Upper lobe of right lung (tissue), 1 donor: ENCODE measurements around the gene GRHL1. TPM values are rescaled to one million over a fixed set of nuclear protein-coding genes. Genes with fewer than 3 reads are reported as not detected.

Experiments used
- ATAC-seq: fragments of 200-7000 bp; cut with Tn5 transposase; one replicate; pipeline ENCODE4 v1.9.1; 2020; ENCODE audit warnings: mild to moderate bottlenecking, moderate library complexity
- DNase-seq: peaks from one replicate; pipeline ENCODE4 v3.0.0-alpha.2; 2020
- H3K27ac ChIP-seq: fragments of 200-600 bp; one replicate; pipeline ENCODE4 v1.8.0; 2022
- H3K27me3 ChIP-seq: fragments of 200-600 bp; one replicate; pipeline ENCODE4 v1.8.0; 2022; ENCODE audit warnings: mild to moderate bottlenecking
- H3K36me3 ChIP-seq: fragments of 200-600 bp; one replicate; pipeline ENCODE4 v1.8.0; 2022
- H3K4me1 ChIP-seq: fragments of 200-600 bp; one replicate; pipeline ENCODE4 v1.8.0; 2022
- H3K4me3 ChIP-seq: fragments of 200-600 bp; one replicate; pipeline ENCODE4 v1.8.0; 2022; ENCODE audit warnings: mild to moderate bottlenecking
- H3K9me3 ChIP-seq: fragments of 200-600 bp; one replicate; pipeline ENCODE4 v1.8.0; 2022
- CTCF ChIP-seq: fragments of 200-600 bp; IDR thresholded peaks from one replicate; pipeline ENCODE4 v1.8.0; 2022; ENCODE audit warnings: antibody characterized with exemption
- intact Hi-C: fragments of 100-400 bp; cut with DNase I; formaldehyde crosslinking; loops from one replicate; pipeline ENCODE4 v1.11.0; 2022
- total RNA-seq: library from RNA; stranded (reverse); fragmentation: NEBNext Ultra II Directional; extraction: Animal tissue kit (Norgen Biotek cat#: 25700); gene quantifications from one replicate; pipeline ENCODE4 v1.2.1, GENCODE V29; 2021
- donor health status: DM: no; HTN: yes; CAD: no; lungs with severe emphysema.

GRHL1 gene
- total RNA-seq, 1 donor from 2014 or later = 2.7 TPM

DNA sequence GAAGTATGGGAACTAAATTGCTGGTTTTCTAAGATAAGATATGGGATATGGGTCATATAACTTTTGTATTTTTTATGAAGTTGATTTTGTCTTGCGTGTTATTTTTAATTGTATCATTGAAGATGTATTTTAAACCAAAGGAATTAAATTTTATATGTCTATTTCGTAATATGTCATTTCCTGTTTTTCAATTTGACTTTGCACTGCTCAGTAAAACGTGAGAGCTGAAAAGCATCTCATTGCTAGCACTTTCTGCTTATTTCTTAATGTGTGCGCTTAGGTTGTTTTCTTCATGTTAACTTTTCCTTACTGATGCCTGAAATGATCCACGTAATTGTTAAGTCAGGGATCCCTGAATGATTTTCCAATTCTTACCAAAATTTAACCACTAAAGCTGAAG lies 50.6 kb downstream of the GRHL1 start:
- intact Hi-C loops = no loop called here
- H3K27me3 ChIP-seq = no peaks in the 10 kb centered on the region
- H3K4me3 ChIP-seq = no peak overlapping the region
- H3K4me1 ChIP-seq = no peaks in the 10 kb centered on the region
- H3K9me3 ChIP-seq = no peaks in the 10 kb centered on the region
- no peak for ATAC-seq
- TF ChIP-seq CTCF = no peak
- H3K27ac ChIP-seq = no peak overlapping the region
- DNase-seq = no peak
- no peaks in the 10 kb centered on the region for H3K36me3 ChIP-seq

GRCh38 chr2:10002681-10003080 lies 51.2 kb downstream of the GRHL1 start:
- no peak overlapping the region for H3K4me3 ChIP-seq
- no peak overlapping the region for H3K27ac ChIP-seq
- intact Hi-C loops = no loop called here
- TF ChIP-seq CTCF = no peak
- no peaks in the 10 kb centered on the region for H3K4me1 ChIP-seq
- no peaks in the 10 kb centered on the region for H3K9me3 ChIP-seq
- no peaks in the 10 kb centered on the region for H3K36me3 ChIP-seq
- DNase-seq (no peak), ATAC-seq (no peak)
- no peaks in the 10 kb centered on the region for H3K27me3 ChIP-seq

DNA sequence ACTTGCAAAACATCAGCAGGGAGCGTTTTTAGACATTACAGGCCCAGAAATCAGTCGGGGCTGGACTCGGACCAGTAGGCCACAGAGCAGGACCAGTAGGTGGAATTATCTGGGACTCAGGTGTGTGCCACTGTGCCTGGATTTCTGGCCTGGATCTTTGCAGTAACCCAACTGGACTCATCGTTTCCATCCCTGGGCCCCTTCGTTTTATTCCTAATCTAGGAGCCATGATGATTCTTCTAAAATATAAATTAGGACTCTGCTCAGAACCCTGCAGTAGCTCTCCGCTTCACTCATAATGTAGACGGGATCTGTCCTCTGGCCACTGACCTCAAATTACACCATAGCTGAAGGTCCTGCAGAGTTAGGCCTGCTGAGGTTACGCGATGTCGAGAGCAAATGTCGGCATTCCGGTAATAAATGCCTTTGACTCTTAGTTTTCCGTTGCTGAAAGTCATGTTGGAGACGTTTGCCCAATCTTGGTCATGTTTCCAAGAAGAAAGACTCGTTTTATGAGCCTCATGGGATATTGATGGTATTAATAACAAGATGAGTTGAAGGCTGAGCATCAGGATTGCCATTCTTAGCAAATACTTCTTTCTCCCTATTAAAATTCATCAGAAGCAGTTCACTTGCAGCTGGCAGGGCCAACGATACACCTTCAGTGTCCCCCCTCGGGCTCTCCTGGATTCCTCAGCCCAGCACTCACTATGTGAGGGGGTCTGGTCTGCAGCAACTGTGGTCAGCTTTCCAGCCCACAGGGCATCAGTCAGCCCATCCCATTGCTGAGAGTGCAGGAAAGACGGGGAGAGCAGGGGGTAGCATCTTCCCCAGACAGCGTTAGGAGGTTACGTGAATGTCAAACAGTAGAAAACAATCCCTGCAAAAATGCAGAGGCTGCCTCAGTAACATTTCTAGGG lies 52.0 kb downstream of the GRHL1 start:
- Histone ChIP-seq H3K9me3 (no peaks in the 10 kb centered on the region), H3K36me3 (no peaks in the 10 kb centered on the region), H3K4me1 (no peaks in the 10 kb centered on the region), H3K4me3 (no peak overlapping the region), H3K27me3 (no peaks in the 10 kb centered on the region), H3K27ac (no peak overlapping the region)
- intact Hi-C loops = no loop called here
- DNase-seq (no peak), ATAC-seq (no peak)
- no peak for TF ChIP-seq CTCF

GRCh38 chr2:10004401-10004800 lies 52.9 kb downstream of the GRHL1 start:
- intact Hi-C loops = no loop called here
- H3K27me3 ChIP-seq = no peaks in the 10 kb centered on the region
- TF ChIP-seq CTCF = no peak
- H3K27ac ChIP-seq = no peak overlapping the region
- no peak for DNase-seq
- H3K36me3 ChIP-seq = no peaks in the 10 kb centered on the region
- H3K4me1 ChIP-seq = peaks cover 4% of the 10 kb centered on the region
- H3K4me3 ChIP-seq = no peak overlapping the region
- H3K9me3 ChIP-seq = no peaks in the 10 kb centered on the region
- ATAC-seq = no peak

DNA sequence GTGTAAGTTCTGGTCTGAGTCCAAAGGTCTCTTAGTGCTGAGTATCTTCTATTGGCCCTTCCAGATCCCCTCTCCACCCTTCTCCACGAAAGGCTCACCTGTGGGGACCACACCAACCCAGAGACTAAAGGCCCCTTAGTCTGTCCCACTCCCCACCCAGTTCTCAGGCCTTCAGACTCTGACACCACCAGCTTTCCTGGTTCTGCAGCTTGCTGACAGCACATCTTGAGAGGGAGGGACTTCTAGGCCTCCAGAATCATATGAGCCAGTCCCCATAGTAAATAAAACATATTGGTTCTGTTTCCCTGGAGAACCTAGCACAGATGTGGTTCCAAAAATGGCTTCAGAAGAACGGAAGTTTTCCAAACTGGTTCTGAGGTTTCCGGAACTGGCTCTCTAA lies 53.3 kb downstream of the GRHL1 start:
- intact Hi-C loops = no loop called here
- Histone ChIP-seq H3K9me3 (no peaks in the 10 kb centered on the region), H3K27me3 (no peaks in the 10 kb centered on the region), H3K4me1 (peaks cover 8% of the 10 kb centered on the region), H3K27ac (no peak overlapping the region), H3K36me3 (no peaks in the 10 kb centered on the region), H3K4me3 (no peak overlapping the region)
- no peak for ATAC-seq
- DNase-seq = no peak
- no peak for TF ChIP-seq CTCF
